HG03520 (cell line): ENCODE data around the gene RAP1GAP2.
"Not testable (repeated sequence)": the region's sequence is repeated elsewhere in the genome, so short reads cannot be mapped to it uniquely, and the experiment has no call there.

ENCODE experiments used
- ATAC-seq: cut with Tn5 transposase; IDR thresholded peaks from one replicate; pipeline ENCODE4 v1.9.1; 2021; ENCODE audit warnings: mild to moderate bottlenecking, moderate library complexity; ENCODE audit not compliant: unreplicated experiment

RAP1GAP2 gene

GRCh38 chr17:2796164-2797125 is at the start of gene RAP1GAP2:
Gene RAP1GAP2, plus strand, starts transcription at chr17:2796438. Its CDS starts 90 bp downstream, at chr17:2796528.
- no peak for ATAC-seq

GRCh38 chr17:2749058-2749783 is 47.0 kb upstream of the RAP1GAP2 start, which contains the start of gene CCDC92B:
Gene CCDC92B, minus strand, starts transcription at chr17:2749652. Its CDS starts 14,507 bp downstream, at chr17:2735145.
- no peak for ATAC-seq

- ATAC-seq: no peak
Observed at GRCh38 chr17:2749784-2750181, 46.5 kb upstream of the RAP1GAP2 start.

GRCh38 chr17:2750721-2751120 is 45.5 kb upstream of the RAP1GAP2 start:
- ATAC-seq: no peak

GRCh38 chr17:2751491-2751890 is 44.7 kb upstream of the RAP1GAP2 start:
- ATAC-seq: no peak

GRCh38 chr17:2755891-2756724 is 40.1 kb upstream of the RAP1GAP2 start:
- ATAC-seq: no peak

- no peak for ATAC-seq
Observed at GRCh38 chr17:2758870-2759269, 37.4 kb upstream of the RAP1GAP2 start.

- no peak for ATAC-seq
Observed at GRCh38 chr17:2770129-2770528, 26.1 kb upstream of the RAP1GAP2 start.

GRCh38 chr17:2775206-2775605 is 21.0 kb upstream of the RAP1GAP2 start:
- no peak for ATAC-seq

- no peak for ATAC-seq
Observed at GRCh38 chr17:2776589-2777241, 19.5 kb upstream of the RAP1GAP2 start.

- no peak for ATAC-seq
Observed at GRCh38 chr17:2777242-2777867, 18.9 kb upstream of the RAP1GAP2 start.

GRCh38 chr17:2778489-2778888 is 17.7 kb upstream of the RAP1GAP2 start:
- no peak for ATAC-seq

- ATAC-seq: no peak
Observed at GRCh38 chr17:2779545-2779944, 16.7 kb upstream of the RAP1GAP2 start.

GRCh38 chr17:2780256-2780655 is 16.0 kb upstream of the RAP1GAP2 start:
- ATAC-seq: no peak

GRCh38 chr17:2780931-2781454 is 15.2 kb upstream of the RAP1GAP2 start:
- ATAC-seq: no peak

- ATAC-seq: not testable (repeated sequence)
Observed at GRCh38 chr17:2781598-2781997, 14.6 kb upstream of the RAP1GAP2 start.

GRCh38 chr17:2782055-2782454 is 14.2 kb upstream of the RAP1GAP2 start:
- ATAC-seq: no peak

GRCh38 chr17:2783310-2784030 is 12.8 kb upstream of the RAP1GAP2 start:
- no peak for ATAC-seq

GRCh38 chr17:2784864-2785263 is 11.4 kb upstream of the RAP1GAP2 start:
- no peak for ATAC-seq
